ENCODE measurements around the gene ZNF385D. TPM values are rescaled to one million over a fixed set of nuclear protein-coding genes. Genes with fewer than 3 reads are reported as not detected.
A peak's percentile ranks its signal among the peaks of the same experiment; 100 is the strongest.

Gene ZNF385D
- total and polyA plus RNA-seq, 4 donors, result 0.17 to 30.9 (median 1.9) TPM

- Histone ChIP-seq H3K27me3 (ENCODE audit: control insufficient read depth in 3 of 3, insufficient read depth in 3 of 3, low read length in 2 of 3) (no peaks in the 10 kb centered on the region), H3K27ac (ENCODE audit: low read depth in 1 of 2, low read length in 1 of 2) (no peak overlapping the region), H3K9me3 (ENCODE audit: control insufficient read depth in 4 of 4, insufficient read depth in 3 of 4, low read length in 3 of 4) (no peaks in the 10 kb centered on the region), H3K4me1 (ENCODE audit: control insufficient read depth in 5 of 5, insufficient read depth in 5 of 5, low read length in 5 of 5) (peaks cover 0 to 2% (median 0%) of the 10 kb centered on the region in 5 donors), H3K36me3 (ENCODE audit: control insufficient read depth in 4 of 4, insufficient read depth in 4 of 4, low read length in 4 of 4) (no peaks in the 10 kb centered on the region), H3K9ac (ENCODE audit: insufficient read depth in 1 of 2, low read length in 2 of 2) (no peak overlapping the region), H3K4me3 (no peak overlapping the region)
- DNase-seq (peak in 2 of 3 donors; percentile 6 to 32), ATAC-seq (ENCODE audit: insufficient read depth, low FRiP score) (no peak)
- 54 to 66% methylated on average over 4 of the region's 4 CpGs for WGBS, 2 donors
- no peak for TF ChIP-seq CTCF (IDR thresholded peaks at IDR 0.05; ENCODE audit: control extremely low read depth, extremely low read depth)
These were observed 230.7 kb downstream of the ZNF385D start for GRCh38 chr3:21520106-21520963.

GRCh38 chr3:21517184-21517583 is 233.8 kb downstream of the ZNF385D start:
- DNase-seq (no peak), ATAC-seq (ENCODE audit: insufficient read depth, low FRiP score) (no peak)
- Histone ChIP-seq H3K36me3 (ENCODE audit: control insufficient read depth in 4 of 4, insufficient read depth in 4 of 4, low read length in 4 of 4) (no peaks in the 10 kb centered on the region), H3K27ac (ENCODE audit: low read depth in 1 of 2, low read length in 1 of 2) (no peak overlapping the region), H3K9ac (ENCODE audit: insufficient read depth in 1 of 2, low read length in 2 of 2) (no peak overlapping the region), H3K27me3 (ENCODE audit: control insufficient read depth in 3 of 3, insufficient read depth in 3 of 3, low read length in 2 of 3) (no peaks in the 10 kb centered on the region), H3K4me3 (no peak overlapping the region), H3K4me1 (ENCODE audit: control insufficient read depth in 5 of 5, insufficient read depth in 5 of 5, low read length in 5 of 5) (peaks cover 0 to 2% (median 0%) of the 10 kb centered on the region in 5 donors), H3K9me3 (ENCODE audit: control insufficient read depth in 4 of 4, insufficient read depth in 3 of 4, low read length in 3 of 4) (no peaks in the 10 kb centered on the region)
- no peak for TF ChIP-seq CTCF (IDR thresholded peaks at IDR 0.05; ENCODE audit: control extremely low read depth, extremely low read depth)
- WGBS, 2 donors, result 66 to 72% methylated on average over 3 of the region's 3 CpGs

GRCh38 chr3:21515417-21515816 is 235.6 kb downstream of the ZNF385D start:
- WGBS, 2 donors, result 73 to 74% methylated on average over 1 of the region's 1 CpG
- Histone ChIP-seq H3K27ac (ENCODE audit: low read depth in 1 of 2, low read length in 1 of 2) (no peak overlapping the region), H3K4me3 (no peak overlapping the region), H3K9me3 (ENCODE audit: control insufficient read depth in 4 of 4, insufficient read depth in 3 of 4, low read length in 3 of 4) (no peaks in the 10 kb centered on the region), H3K4me1 (ENCODE audit: control insufficient read depth in 5 of 5, insufficient read depth in 5 of 5, low read length in 5 of 5) (no peaks in the 10 kb centered on the region), H3K9ac (ENCODE audit: insufficient read depth in 1 of 2, low read length in 2 of 2) (no peak overlapping the region), H3K36me3 (ENCODE audit: control insufficient read depth in 4 of 4, insufficient read depth in 4 of 4, low read length in 4 of 4) (no peaks in the 10 kb centered on the region), H3K27me3 (ENCODE audit: control insufficient read depth in 3 of 3, insufficient read depth in 3 of 3, low read length in 2 of 3) (no peaks in the 10 kb centered on the region)
- no peak for DNase-seq
- no peak for ATAC-seq (ENCODE audit: insufficient read depth, low FRiP score)
- TF ChIP-seq CTCF (IDR thresholded peaks at IDR 0.05; ENCODE audit: control extremely low read depth, extremely low read depth), result no peak

Data from lung (tissue), 12 donors.